AG09309 (cell line): ENCODE data around the gene PDLIM7.

Experiments used
- DNase-seq: peaks from one replicate; pipeline ENCODE4 v3.0.0-alpha.2; 2010; ENCODE audit warnings: low read depth
- H3K4me3 ChIP-seq: 2 replicates; pipeline ENCODE4 v1.5.1; 2011; ENCODE audit warnings: mild to moderate bottlenecking, low read depth, low read length, moderate library complexity; ENCODE audit not compliant: control insufficient read depth
- TF ChIP-seq, protein P1 (sequence below): IDR thresholded peaks from 2 replicates; pipeline ENCODE4 v1.5.1; 2011; ENCODE audit warnings: mild to moderate bottlenecking, low read depth, low read length, inconsistent platforms; ENCODE audit not compliant: insufficient read depth, control insufficient read depth; ENCODE audit errors: missing control alignments

PDLIM7 gene

DNA sequence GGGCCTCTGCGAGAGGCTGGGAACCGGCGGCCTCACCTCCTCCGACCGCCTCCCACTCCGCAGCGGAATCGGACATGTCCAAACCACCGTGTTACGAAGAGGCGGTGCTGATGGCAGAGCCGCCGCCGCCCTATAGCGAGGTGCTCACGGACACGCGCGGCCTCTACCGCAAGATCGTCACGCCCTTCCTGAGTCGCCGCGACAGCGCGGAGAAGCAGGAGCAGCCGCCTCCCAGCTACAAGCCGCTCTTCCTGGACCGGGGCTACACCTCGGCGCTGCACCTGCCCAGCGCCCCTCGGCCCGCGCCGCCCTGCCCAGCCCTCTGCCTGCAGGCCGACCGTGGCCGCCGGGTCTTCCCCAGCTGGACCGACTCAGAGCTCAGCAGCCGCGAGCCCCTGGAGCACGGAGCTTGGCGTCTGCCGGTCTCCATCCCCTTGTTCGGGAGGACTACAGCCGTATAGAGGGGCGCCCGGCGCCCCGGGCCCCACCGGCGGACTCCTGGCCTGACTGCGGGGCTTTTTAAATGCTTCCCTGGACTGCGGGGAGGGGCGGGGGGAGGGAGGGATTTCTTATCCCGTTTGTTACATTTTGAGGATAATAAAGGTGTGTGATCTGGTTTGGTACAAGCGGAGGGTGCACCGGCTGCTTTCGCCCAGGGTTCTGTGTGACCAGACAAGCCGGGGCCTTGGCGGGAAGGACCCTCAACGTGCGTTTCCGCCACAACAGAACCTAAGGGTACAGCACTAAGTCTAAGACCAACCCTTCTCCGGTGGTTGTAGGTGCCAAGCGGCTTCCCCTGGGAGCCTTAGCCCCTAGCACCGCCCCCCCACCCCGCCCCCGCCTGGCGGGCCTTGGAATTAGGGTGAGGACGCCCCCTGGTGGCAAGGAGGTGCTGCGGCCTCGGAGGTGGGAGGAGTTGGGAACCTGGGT, 41.5 kb downstream of the PDLIM7 start:
- DNase-seq: no peak
- TF ChIP-seq, protein P1, sequence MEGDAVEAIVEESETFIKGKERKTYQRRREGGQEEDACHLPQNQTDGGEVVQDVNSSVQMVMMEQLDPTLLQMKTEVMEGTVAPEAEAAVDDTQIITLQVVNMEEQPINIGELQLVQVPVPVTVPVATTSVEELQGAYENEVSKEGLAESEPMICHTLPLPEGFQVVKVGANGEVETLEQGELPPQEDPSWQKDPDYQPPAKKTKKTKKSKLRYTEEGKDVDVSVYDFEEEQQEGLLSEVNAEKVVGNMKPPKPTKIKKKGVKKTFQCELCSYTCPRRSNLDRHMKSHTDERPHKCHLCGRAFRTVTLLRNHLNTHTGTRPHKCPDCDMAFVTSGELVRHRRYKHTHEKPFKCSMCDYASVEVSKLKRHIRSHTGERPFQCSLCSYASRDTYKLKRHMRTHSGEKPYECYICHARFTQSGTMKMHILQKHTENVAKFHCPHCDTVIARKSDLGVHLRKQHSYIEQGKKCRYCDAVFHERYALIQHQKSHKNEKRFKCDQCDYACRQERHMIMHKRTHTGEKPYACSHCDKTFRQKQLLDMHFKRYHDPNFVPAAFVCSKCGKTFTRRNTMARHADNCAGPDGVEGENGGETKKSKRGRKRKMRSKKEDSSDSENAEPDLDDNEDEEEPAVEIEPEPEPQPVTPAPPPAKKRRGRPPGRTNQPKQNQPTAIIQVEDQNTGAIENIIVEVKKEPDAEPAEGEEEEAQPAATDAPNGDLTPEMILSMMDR: peak; percentile 97
- peak overlapping the region; percentile 33 for H3K4me3 ChIP-seq

DNA sequence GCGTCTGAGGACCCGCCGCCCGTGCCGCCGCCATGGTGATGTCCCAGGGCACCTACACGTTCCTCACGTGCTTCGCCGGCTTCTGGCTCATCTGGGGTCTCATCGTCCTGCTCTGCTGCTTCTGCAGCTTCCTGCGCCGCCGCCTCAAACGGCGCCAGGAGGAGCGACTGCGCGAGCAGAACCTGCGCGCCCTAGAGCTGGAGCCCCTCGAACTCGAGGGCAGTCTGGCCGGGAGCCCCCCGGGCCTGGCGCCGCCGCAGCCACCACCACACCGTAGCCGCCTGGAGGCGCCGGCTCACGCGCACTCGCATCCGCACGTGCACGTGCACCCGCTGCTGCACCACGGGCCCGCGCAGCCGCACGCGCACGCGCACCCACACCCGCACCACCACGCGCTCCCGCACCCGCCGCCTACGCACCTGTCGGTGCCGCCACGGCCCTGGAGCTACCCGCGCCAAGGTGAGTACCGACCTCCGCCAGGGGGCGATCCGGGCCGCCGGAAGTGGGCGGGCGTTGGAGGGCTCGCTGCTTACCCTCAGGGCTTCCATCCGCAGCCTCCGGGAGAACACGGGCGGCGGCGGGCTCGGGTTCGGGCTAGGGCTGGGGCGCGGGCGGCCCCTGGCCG, 42.3 kb downstream of the PDLIM7 start:
- H3K4me3 ChIP-seq: peak overlapping the region; percentile 36
- DNase-seq: no peak
- TF ChIP-seq, protein P1: peak; percentile 54

DNA sequence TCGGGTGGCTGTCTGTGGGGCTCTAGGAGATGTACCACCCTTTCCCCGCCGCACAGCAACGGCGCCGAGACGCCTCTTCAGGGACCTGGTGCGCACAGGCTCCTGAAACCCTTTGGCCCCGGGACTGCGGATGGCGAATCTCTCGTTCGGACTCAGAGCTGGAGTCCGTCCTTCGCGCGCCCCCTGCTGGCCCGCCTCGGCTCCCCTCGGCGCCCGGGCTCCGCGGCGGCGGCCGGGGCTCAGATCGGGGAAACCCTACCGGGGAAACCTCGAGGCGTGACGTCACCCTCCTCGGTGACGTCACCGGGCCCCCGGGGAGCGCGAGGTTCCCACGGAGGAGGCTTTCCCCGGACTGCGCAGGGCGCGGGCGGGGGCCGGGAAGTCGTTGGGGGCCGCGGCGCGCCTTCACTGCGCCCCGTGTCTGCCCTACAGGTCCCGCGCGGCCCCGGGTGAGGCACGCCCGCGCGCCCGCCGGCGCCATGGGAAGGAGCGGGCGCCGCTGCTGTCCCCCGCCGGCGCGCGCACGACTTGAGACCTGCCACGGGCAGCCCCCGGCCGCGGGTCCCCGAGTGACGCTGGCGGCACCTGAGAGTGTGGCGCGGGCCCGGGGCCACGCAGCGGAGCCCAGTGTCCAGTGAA, 42.9 kb downstream of the PDLIM7 start:
- TF ChIP-seq, protein P1: peak; percentile 64
- no peak for DNase-seq
- peak overlapping the region; percentile 36 for H3K4me3 ChIP-seq

DNA sequence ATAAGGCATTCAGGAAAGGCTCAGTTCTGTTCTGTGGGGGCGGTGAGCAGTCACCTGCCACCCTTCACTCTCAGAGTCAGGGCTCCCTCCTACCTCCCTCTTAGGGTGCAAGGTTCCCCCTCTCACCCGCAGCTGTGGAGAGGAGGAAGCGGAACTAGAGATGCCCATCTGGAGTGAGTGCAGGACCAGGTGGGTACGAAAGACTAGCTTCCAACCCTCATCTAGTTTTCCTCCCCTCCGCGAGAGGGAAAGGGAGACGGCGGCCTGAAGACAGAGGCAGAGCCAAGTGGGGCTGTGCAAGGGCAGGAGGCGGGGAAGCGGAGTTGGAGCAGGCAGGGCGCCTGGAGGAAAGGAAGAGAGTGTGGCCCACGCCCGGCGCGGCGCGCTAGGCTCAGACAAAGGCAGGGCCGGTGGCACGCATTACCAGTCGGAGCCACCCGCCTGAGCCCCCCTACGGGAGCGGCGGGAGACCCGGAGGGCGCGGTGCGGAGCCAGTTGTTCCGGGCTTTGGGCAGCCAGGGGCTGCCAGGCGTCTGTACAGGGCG, 43.5 kb downstream of the PDLIM7 start:
- no peak for DNase-seq
- peak overlapping the region; percentile 33 for H3K4me3 ChIP-seq
- TF ChIP-seq, protein P1: no peak

DNA sequence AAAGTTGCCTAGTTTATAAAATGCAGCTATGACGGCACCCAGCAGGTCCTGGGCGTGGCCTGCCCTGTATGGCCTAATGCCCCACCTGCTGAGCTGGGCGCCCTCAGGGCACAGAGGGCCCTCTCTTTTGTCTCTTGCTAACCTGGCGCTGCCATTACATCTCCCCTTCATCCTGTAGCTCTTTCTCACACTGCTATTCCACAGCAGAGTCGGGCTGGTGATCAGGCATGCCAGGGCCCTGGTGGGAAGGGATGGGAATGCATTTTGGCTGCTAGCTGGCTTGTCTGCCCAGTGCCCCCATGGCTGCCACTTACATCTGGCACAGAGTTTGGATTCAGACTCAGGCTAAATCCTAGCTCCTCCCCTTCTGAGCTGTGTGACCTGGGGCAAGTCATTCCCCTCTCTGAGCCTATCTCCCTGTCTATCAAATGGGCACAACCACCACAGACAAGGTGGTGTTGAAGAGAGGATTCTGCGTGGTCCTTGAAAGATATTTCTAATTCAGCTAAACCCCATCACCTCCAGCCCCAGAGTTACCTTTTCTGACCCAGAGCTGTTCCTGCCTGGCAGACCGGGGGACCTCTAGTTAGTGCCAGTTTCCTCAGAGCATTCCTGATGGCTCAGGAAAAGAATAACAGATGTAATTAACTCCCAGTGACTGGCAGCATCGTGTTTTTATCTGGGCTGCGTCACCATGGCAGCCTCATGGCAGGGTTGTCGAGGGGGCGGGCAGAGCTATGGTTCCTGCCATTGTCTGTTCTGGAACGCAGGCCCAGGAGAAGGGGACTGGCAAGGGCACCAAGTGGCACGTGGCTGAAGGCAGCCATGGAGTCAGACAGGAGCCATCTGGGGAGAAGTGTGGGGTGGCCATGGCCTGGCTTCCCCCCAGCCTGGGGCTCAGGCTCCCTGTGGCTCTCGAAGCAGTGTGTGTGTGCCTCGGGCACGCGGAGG, 44.4 kb downstream of the PDLIM7 start:
- TF ChIP-seq, protein P1: no peak
- no peak for DNase-seq
- H3K4me3 ChIP-seq: no peak overlapping the region
